H1 (cell line): Measurements from ENCODE around the gene LRP5. TPM values are rescaled to one million over a fixed set of nuclear protein-coding genes. Genes with fewer than 3 reads are reported as not detected.

Experiments used
- CTCF ChIA-PET: fragments of 300-600 bp; sonication (Branson Sonifier 250); formaldehyde crosslinking; loops from one replicate; lab custom pipeline; 2021; ENCODE audit not compliant: partially characterized antibody; lab: Charles Lee
- POLR2A ChIA-PET: fragments of 300-600 bp; sonication (Branson Sonifier 250); formaldehyde crosslinking; loops from one replicate; lab custom pipeline; 2021; ENCODE audit warnings: inconsistent platforms; ENCODE audit not compliant: partially characterized antibody; lab: Charles Lee
- DNase-seq, 2 experiments: peaks; one replicate each; pipeline versions ENCODE4 v3.0.0 to v3.0.0-alpha.2; 2010 to 2022; ENCODE audit warnings: low spot score in 2 of 2, low read depth in 1 of 2, mixed read lengths in 1 of 2
- FAIRE-seq: peaks from 2 replicates; lab custom pipeline; 2011; peaks lifted over from hg19 to GRCh38; lab: Jason Lieb, UNC
- H2AFZ ChIP-seq: 2 replicates; pipeline ENCODE4 v1.8.1; 2012; ENCODE audit warnings: low read length, inconsistent platforms
- H2AK5ac ChIP-seq: 2 replicates; pipeline ENCODE4 v1.6.1; 2013; ENCODE audit warnings: low read depth, low read length
- H2BK120ac ChIP-seq: replicated peaks from 2 replicates; pipeline ENCODE3; 2013; ENCODE audit warnings: low read depth, low read length, inconsistent platforms
- H2BK12ac ChIP-seq: 2 replicates; pipeline ENCODE4 v1.6.1; 2013; ENCODE audit warnings: low read depth, low read length
- H2BK15ac ChIP-seq: 2 replicates; pipeline ENCODE4 v1.6.1; 2013; ENCODE audit warnings: low read length
- H2BK20ac ChIP-seq: 2 replicates; pipeline ENCODE4 v1.6.1; 2013; ENCODE audit warnings: low read length
- H2BK5ac ChIP-seq: 2 replicates; pipeline ENCODE4 v1.6.1; 2013; ENCODE audit warnings: low read depth, low read length
- H3K14ac ChIP-seq: 2 replicates; pipeline ENCODE4 v1.6.1; 2013; ENCODE audit warnings: inconsistent platforms; ENCODE audit not compliant: insufficient read length
- H3K18ac ChIP-seq: 2 replicates; pipeline ENCODE4 v1.6.1; 2013; ENCODE audit warnings: low read length; ENCODE audit errors: extremely low read depth
- H3K23ac ChIP-seq: 2 replicates; pipeline ENCODE4 v1.6.1; 2013; ENCODE audit warnings: inconsistent platforms; ENCODE audit not compliant: insufficient read length
- H3K23me2 ChIP-seq: 2 replicates; pipeline ENCODE4 v1.6.1; 2013; ENCODE audit warnings: low read depth, low read length
- H3K27ac ChIP-seq: 2 replicates; pipeline ENCODE4 v1.6.1; 2011; ENCODE audit warnings: low read depth, low read length, inconsistent platforms
- H3K27me3 ChIP-seq, 4 experiments: replicated peaks in 1 of 4; 1 replicate in 1 of 4; 2 replicates in 3 of 4; pipeline versions ENCODE4 v1.6.1 to v1.8.1; 2011 to 2013; ENCODE audit warnings: low read length in 3 of 4, mild to moderate bottlenecking in 3 of 4, inconsistent platforms in 2 of 4, mixed read lengths in 2 of 4, moderate library complexity in 1 of 4; ENCODE audit not compliant: control insufficient read depth in 3 of 4, insufficient read depth in 3 of 4; ENCODE audit errors: extremely low read depth in 1 of 4
- H3K36me3 ChIP-seq, 4 experiments: 2 replicates each; pipeline versions ENCODE4 v1.6.1 to v1.8.1; 2011 to 2013; ENCODE audit warnings: mild to moderate bottlenecking in 4 of 4, low read length in 3 of 4, moderate library complexity in 2 of 4, control low read depth in 1 of 4, inconsistent platforms in 1 of 4; ENCODE audit not compliant: insufficient read depth in 4 of 4, control insufficient read depth in 2 of 4
- H3K4ac ChIP-seq: replicated peaks from 2 replicates; pipeline ENCODE3; 2013; ENCODE audit warnings: low read length, low read depth, mixed read lengths, inconsistent platforms; ENCODE audit not compliant: insufficient read length
- H3K4me1 ChIP-seq, 4 experiments: replicated peaks in 1 of 4; 1 replicate in 1 of 4; 2 replicates in 3 of 4; pipeline versions ENCODE4 v1.6.1 to v1.8.1; 2011 to 2013; ENCODE audit warnings: low read length in 3 of 4, inconsistent platforms in 2 of 4, mixed read lengths in 1 of 4; ENCODE audit not compliant: insufficient read depth in 4 of 4, control insufficient read depth in 3 of 4
- H3K4me2 ChIP-seq, 2 experiments: 2 replicates each; pipeline versions ENCODE4 v1.6.1 to v1.8.1; 2011 to 2013; ENCODE audit warnings: low read depth in 2 of 2, low read length in 2 of 2, control low read depth in 1 of 2, inconsistent platforms in 1 of 2, mild to moderate bottlenecking in 1 of 2; ENCODE audit not compliant: insufficient read depth in 1 of 2
- H3K4me3 ChIP-seq, 4 experiments: fragments of 200-600, 300-600 bp in 1 of 4; sonication (generic), shearing (Covaris generic), sonication (Bioruptor Twin) in 1 of 4; 2 replicates each; pipeline versions ENCODE4 v1.5.1 to v1.8.1; 2011 to 2016; ENCODE audit warnings: low read length in 4 of 4, low read depth in 3 of 4, control low read depth in 2 of 4, inconsistent platforms in 2 of 4, mild to moderate bottlenecking in 2 of 4, mixed read lengths in 1 of 4, moderate library complexity in 1 of 4; ENCODE audit not compliant: insufficient read depth in 2 of 4; ENCODE audit errors: extremely low read depth in 1 of 4
- H3K56ac ChIP-seq: replicated peaks from 2 replicates; pipeline ENCODE3; 2013; ENCODE audit warnings: low read depth, mild to moderate bottlenecking, mixed read lengths, low read length, inconsistent platforms; ENCODE audit not compliant: insufficient read length
- H3K79me1 ChIP-seq: 2 replicates; pipeline ENCODE4 v1.6.1; 2013; ENCODE audit warnings: low read depth, low read length, control low read depth
- H3K79me2 ChIP-seq, 2 experiments: 2 replicates each; pipeline versions ENCODE4 v1.6.1 to v1.8.1; 2012 to 2013; ENCODE audit warnings: low read length in 2 of 2, mild to moderate bottlenecking in 2 of 2, inconsistent platforms in 1 of 2; ENCODE audit not compliant: insufficient read depth in 2 of 2, control insufficient read depth in 1 of 2
- H3K9ac ChIP-seq, 4 experiments: replicated peaks in 1 of 4; 1 replicate in 1 of 4; 2 replicates in 3 of 4; pipeline versions ENCODE4 v1.6.1 to v1.8.1; 2011 to 2013; ENCODE audit warnings: low read depth in 3 of 4, low read length in 3 of 4, control low read depth in 2 of 4, mild to moderate bottlenecking in 2 of 4, moderate library complexity in 2 of 4, inconsistent platforms in 1 of 4; ENCODE audit errors: extremely low read depth in 1 of 4
- H3K9me3 ChIP-seq, 2 experiments: 2 replicates each; pipeline versions ENCODE4 v1.6.1 to v1.8.1; 2012 to 2013; ENCODE audit warnings: mild to moderate bottlenecking in 2 of 2, moderate library complexity in 2 of 2, control low read depth in 1 of 2, inconsistent platforms in 1 of 2, low read depth in 1 of 2, low read length in 1 of 2, mixed read lengths in 1 of 2; ENCODE audit not compliant: insufficient read depth in 2 of 2
- H4K20me1 ChIP-seq, 2 experiments: replicated peaks in 1 of 2; 2 replicates each; pipeline versions ENCODE3 to v1.8.1; 2011 to 2013; ENCODE audit warnings: inconsistent platforms in 2 of 2, low read length in 2 of 2, mild to moderate bottlenecking in 1 of 2; ENCODE audit not compliant: insufficient read depth in 2 of 2, control insufficient read depth in 1 of 2
- H4K5ac ChIP-seq: 2 replicates; pipeline ENCODE4 v1.6.1; 2013; ENCODE audit warnings: low read length, low read depth, mixed read lengths, inconsistent platforms; ENCODE audit not compliant: insufficient read length
- H4K8ac ChIP-seq: 2 replicates; pipeline ENCODE4 v1.8.0; 2013; ENCODE audit warnings: mild to moderate bottlenecking, moderate library complexity, low read length, inconsistent platforms; ENCODE audit not compliant: insufficient read depth; ENCODE audit errors: extremely low read depth
- H4K91ac ChIP-seq: replicated peaks from 2 replicates; pipeline ENCODE3; 2013; ENCODE audit warnings: low read length, mixed read lengths, inconsistent platforms; ENCODE audit not compliant: insufficient read length
- CBX8 ChIP-seq: fragments of 300-800, 300-1000 bp; sonication (generic); IDR thresholded peaks from 2 replicates; pipeline ENCODE4 v1.7.1; 2016; ENCODE audit warnings: low read depth, low read length, borderline replicate concordance
- CEBPB ChIP-seq: IDR thresholded peaks from 2 replicates; pipeline ENCODE4 v1.6.1; 2012; ENCODE audit warnings: low read depth, low read length
- CHD1 ChIP-seq: IDR thresholded peaks from 2 replicates; pipeline ENCODE4 v1.6.1; 2012; ENCODE audit warnings: low read depth, low read length, improper control_type of control experiment
- CREB1 ChIP-seq: IDR thresholded peaks from 2 replicates; pipeline ENCODE4 v1.6.1; 2012; ENCODE audit warnings: inconsistent platforms
- CTBP2 ChIP-seq: IDR thresholded peaks from 2 replicates; pipeline ENCODE4 v1.7.0; 2011; ENCODE audit warnings: borderline replicate concordance, mild to moderate bottlenecking, moderate library complexity, mixed read lengths, low read length; ENCODE audit not compliant: insufficient read depth, insufficient read length
- MAFK ChIP-seq: IDR thresholded peaks from 2 replicates; pipeline ENCODE4 v1.6.1; 2012; ENCODE audit warnings: low read depth, mild to moderate bottlenecking, improper control_type of control experiment, low read length
- POLR2A ChIP-seq, 2 experiments: IDR thresholded peaks; 1 replicate in 1 of 2; 2 replicates in 1 of 2; pipeline ENCODE4 v1.6.1; 2011; ENCODE audit warnings: low read depth in 2 of 2, low read length in 2 of 2, mild to moderate bottlenecking in 2 of 2; ENCODE audit errors: control extremely low read depth in 1 of 2
- RBBP5 ChIP-seq: IDR thresholded peaks from 2 replicates; pipeline ENCODE4 v1.7.1; 2012; ENCODE audit warnings: low read depth, mild to moderate bottlenecking, inconsistent platforms, low read length, moderate library complexity, borderline replicate concordance
- RFX5 ChIP-seq: IDR thresholded peaks from 2 replicates; pipeline ENCODE4 v1.6.1; 2011; ENCODE audit warnings: low read depth, low read length, improper control_type of control experiment, borderline replicate concordance
- RXRA ChIP-seq: IDR thresholded peaks from 2 replicates; pipeline ENCODE4 v1.6.1; 2011; ENCODE audit warnings: low read depth, mild to moderate bottlenecking, low read length, moderate library complexity; ENCODE audit not compliant: insufficient read depth
- SIN3A ChIP-seq, 2 experiments: IDR thresholded peaks in 1 of 2; conservative IDR thresholded peaks in 1 of 2; 2 replicates each; pipeline ENCODE4 v1.6.1; 2011 to 2012; ENCODE audit warnings: low read length in 2 of 2, improper control_type of control experiment in 1 of 2, low read depth in 1 of 2, mild to moderate bottlenecking in 1 of 2
- SIX5 ChIP-seq: IDR thresholded peaks from 2 replicates; pipeline ENCODE4 v1.6.1; 2011; ENCODE audit warnings: mild to moderate bottlenecking, low read depth, low read length
- SP1 ChIP-seq: IDR thresholded peaks from 2 replicates; pipeline ENCODE4 v1.6.1; 2011; ENCODE audit warnings: low read depth, low read length
- TBP ChIP-seq: IDR thresholded peaks from 2 replicates; pipeline ENCODE4 v1.6.1; 2011; ENCODE audit warnings: low read depth, low read length, improper control_type of control experiment
- YY1 ChIP-seq: IDR thresholded peaks from 2 replicates; pipeline ENCODE4 v1.6.1; 2011; ENCODE audit warnings: low read depth, mild to moderate bottlenecking, low read length
- WGBS, 2 experiments: shearing (Covaris generic) in 1 of 2; methylation state at CpG; one replicate each; pipeline versions ENCODE4 v1.1.6 to v1.1.7; 2013 to 2015; ENCODE audit warnings: low lambda C conversion rate in 2 of 2, mixed read lengths in 2 of 2, inconsistent platforms in 1 of 2, low coverage in 1 of 2, missing lambda C conversion rate in 1 of 2; ENCODE audit not compliant: insufficient replicate concordance in 2 of 2, insufficient coverage in 1 of 2, insufficient read length in 1 of 2; ENCODE audit errors: extremely low coverage in 1 of 2, missing lambda C conversion rate in 1 of 2; 5-methylcytosine and 5-hydroxymethylcytosine counted together
- polyA plus RNA-seq, 7 experiments: library from polyadenylated mRNA; depleted of rRNA in 3 of 7; stranded (reverse) in 5 of 7; unstranded in 2 of 7; fragments of >200 nt in 5 of 7; fragments of 200-250 nt in 2 of 7; gene quantifications; 1 replicate in 5 of 7; 2 replicates in 1 of 7; 4 replicates in 1 of 7; pipeline versions ENCODE4 v1.2.1 to v1.2.3, GENCODE V29; 2011 to 2013; ENCODE audit warnings: missing spikeins in 2 of 7, mixed read lengths in 2 of 7
- total RNA-seq: library from RNA; stranded (reverse); fragmentation: NEBNext Ultra II Directional; extraction: Animal tissue kit (Norgen Biotek cat#: 25700); gene quantifications from 2 replicates; pipeline ENCODE4 v1.2.1, GENCODE V29; 2021

The LRP5 gene
- total and polyA plus RNA-seq, 2 of the 8 experiments (the other 6 are each of a cell fraction or from before 2014, with no cell fraction given), result 19.0 to 38.9 TPM

GRCh38 chr11:68418648-68419047, 106.3 kb downstream of the LRP5 start:
- CTCF ChIA-PET, result interaction anchor here (0.7 to 1.2 kb wide), 2 partner anchors 28 to 165 kb away, joined by 3 read pairs; no protein-coding TSS in a partner anchor
- no peak overlapping the region for H2AFZ ChIP-seq
- TF ChIP-seq CBX8 (no peak), CREB1 (no peak), MAFK (no peak), RFX5 (no peak), YY1 (no peak), SIX5 (no peak), CHD1 (no peak), SIN3A (conservative IDR thresholded peaks at IDR 0.05 in 1 of 2, IDR thresholded peaks at IDR 0.05 in 1 of 2; ENCODE audit: low read depth in 1 of 2, low read length in 2 of 2) (no peak), RBBP5 (no peak), TBP (no peak), CTBP2 (no peak), CEBPB (no peak), POLR2A (IDR thresholded peaks at IDR 0.05; ENCODE audit: control extremely low read depth in 1 of 2, low read depth in 2 of 2, low read length in 2 of 2) (no peak), SP1 (no peak), RXRA (no peak)

More at GRCh38 chr11:68418648-68419047, 106.3 kb downstream of the LRP5 start:
- Histone ChIP-seq H4K20me1 (peaks cover 0 to 4% of the 10 kb centered on the region in 2 experiments), H3K27me3 (no peaks in the 10 kb centered on the region), H3K79me1 (no peaks in the 10 kb centered on the region; the same call in 1 of the 2 replicates), H3K18ac (no peak overlapping the region), H3K23me2 (peaks cover 2% of the 10 kb centered on the region; the same call in 1 of the 2 replicates), H3K14ac (no peak overlapping the region), H4K8ac (no peak overlapping the region), H3K4ac (no peak overlapping the region), H2BK15ac (no peak overlapping the region), H3K23ac (no peak overlapping the region), H3K27ac (no peak overlapping the region), H3K56ac (no peak overlapping the region), H3K4me1 (no peaks in the 10 kb centered on the region), H2BK120ac (no peak overlapping the region), H3K4me2 (no peak overlapping the region), H3K4me3 (no peak overlapping the region), H3K9me3 (no peaks in the 10 kb centered on the region), H3K36me3 (peaks cover 7 to 24% (median 12%) of the 10 kb centered on the region in 4 experiments; a peak in 5 of 8 replicates), H3K79me2 (no peaks in the 10 kb centered on the region), H2BK12ac (no peak overlapping the region), H4K5ac (no peak overlapping the region), H4K91ac (no peak overlapping the region), H2BK20ac (no peak overlapping the region), H2AK5ac (no peak overlapping the region), H2BK5ac (no peak overlapping the region), H3K9ac (no peak overlapping the region)
- POLR2A ChIA-PET, result no interaction called here
- FAIRE-seq (no peak), DNase-seq (no peak)
- WGBS, 2 experiments, result 95% methylated on average over 6 of the region's 6 CpGs; no CpG with 5 or more reads in 1 of the 2 experiments
